Neuronal stem cell (in vitro differentiated cells): ENCODE measurements around the gene RBMY1J. TPM values are rescaled to one million over a fixed set of nuclear protein-coding genes. Genes with fewer than 3 reads are reported as not detected.
"Not testable (repeated sequence)": the region's sequence is repeated elsewhere in the genome, so short reads cannot be mapped to it uniquely, and the experiment has no call there.

Experiments used
- DNase-seq: peaks from one replicate; pipeline ENCODE4 v3.0.0-alpha.2; 2013; ENCODE audit warnings: low spot score
- H2AFZ ChIP-seq: one replicate; pipeline ENCODE4 v1.6.1; 2013; ENCODE audit warnings: mild to moderate bottlenecking, low read length, inconsistent platforms
- H2AK5ac ChIP-seq: 2 replicates; pipeline ENCODE4 v1.6.1; 2013; ENCODE audit warnings: low read depth, mild to moderate bottlenecking, inconsistent platforms, low read length, moderate library complexity, mixed read lengths
- H2BK120ac ChIP-seq: 2 replicates; pipeline ENCODE4 v1.6.1; 2013; ENCODE audit warnings: low read depth, mild to moderate bottlenecking, inconsistent platforms, low read length, moderate library complexity, mixed read lengths
- H2BK12ac ChIP-seq: one replicate; pipeline ENCODE4 v1.6.1; 2013; ENCODE audit warnings: low read length, inconsistent platforms
- H2BK15ac ChIP-seq: 2 replicates; pipeline ENCODE4 v1.6.1; 2013; ENCODE audit warnings: mild to moderate bottlenecking, low read length, inconsistent platforms, mixed read lengths
- H2BK5ac ChIP-seq: one replicate; pipeline ENCODE4 v1.6.1; 2013; ENCODE audit warnings: inconsistent platforms, mild to moderate bottlenecking, low read length, moderate library complexity
- H3K14ac ChIP-seq: one replicate; pipeline ENCODE4 v1.6.1; 2013; ENCODE audit warnings: low read length, inconsistent platforms
- H3K18ac ChIP-seq: 2 replicates; pipeline ENCODE4 v1.6.1; 2013; ENCODE audit warnings: low read length, inconsistent platforms
- H3K23ac ChIP-seq: 2 replicates; pipeline ENCODE4 v1.6.1; 2013; ENCODE audit warnings: low read depth, mild to moderate bottlenecking, mixed read lengths, low read length, inconsistent platforms; ENCODE audit not compliant: poor library complexity
- H3K27ac ChIP-seq: replicated peaks from 3 replicates; pipeline ENCODE4 v1.5.1; 2013; ENCODE audit warnings: low read length, inconsistent platforms
- H3K27me3 ChIP-seq, 3 experiments: 2 replicates each; pipeline ENCODE4 v1.6.1; 2013; ENCODE audit warnings: low read length in 3 of 3, mild to moderate bottlenecking in 2 of 3, inconsistent platforms in 1 of 3, low read depth in 1 of 3, mixed read lengths in 1 of 3, moderate library complexity in 1 of 3; ENCODE audit not compliant: control insufficient read depth in 3 of 3, insufficient read depth in 3 of 3
- H3K36me3 ChIP-seq, 2 donors: replicated peaks in 1 of 2; 2 replicates each; pipeline ENCODE4 v1.6.1; 2013; ENCODE audit warnings: low read length in 2 of 2; ENCODE audit not compliant: control insufficient read depth in 2 of 2, insufficient read depth in 2 of 2
- H3K4ac ChIP-seq: 2 replicates; pipeline ENCODE4 v1.6.1; 2013; ENCODE audit warnings: inconsistent platforms, mild to moderate bottlenecking, low read length, moderate library complexity
- H3K4me1 ChIP-seq, 2 donors: 1 replicate in 1 of 2; 2 replicates in 1 of 2; pipeline ENCODE4 v1.6.1; 2013; ENCODE audit warnings: low read length in 2 of 2, low read depth in 1 of 2; ENCODE audit not compliant: control insufficient read depth in 2 of 2, insufficient read depth in 1 of 2
- H3K4me2 ChIP-seq: one replicate; pipeline ENCODE4 v1.6.1; 2013; ENCODE audit warnings: mild to moderate bottlenecking, low read length, inconsistent platforms; ENCODE audit not compliant: insufficient read depth, poor library complexity, severe bottlenecking
- H3K4me3 ChIP-seq, 2 donors: 2 replicates each; pipeline ENCODE4 v1.5.1; 2013; ENCODE audit warnings: low read length in 2 of 2, mild to moderate bottlenecking in 2 of 2, inconsistent platforms in 1 of 2, moderate library complexity in 1 of 2
- H3K79me1 ChIP-seq: one replicate; pipeline ENCODE4 v1.6.1; 2013; ENCODE audit warnings: low read depth, mild to moderate bottlenecking, inconsistent platforms, low read length, moderate library complexity
- H3K9ac ChIP-seq: one replicate; pipeline ENCODE4 v1.6.1; 2013; ENCODE audit warnings: mild to moderate bottlenecking, low read depth, low read length, inconsistent platforms; ENCODE audit not compliant: poor library complexity
- H3K9me3 ChIP-seq, 2 donors: replicated peaks in 1 of 2; 2 replicates each; pipeline versions ENCODE3 to v1.6.1; 2013; ENCODE audit warnings: low read length in 2 of 2, mild to moderate bottlenecking in 2 of 2, inconsistent platforms in 1 of 2, low read depth in 1 of 2, mixed read lengths in 1 of 2, moderate library complexity in 1 of 2; ENCODE audit not compliant: control insufficient read depth in 2 of 2, insufficient read depth in 1 of 2
- H4K8ac ChIP-seq: one replicate; pipeline ENCODE4 v1.6.1; 2013; ENCODE audit warnings: low read depth, mild to moderate bottlenecking, inconsistent platforms, low read length, moderate library complexity
- H4K91ac ChIP-seq: one replicate; pipeline ENCODE4 v1.6.1; 2013; ENCODE audit warnings: low read length, low read depth, mild to moderate bottlenecking, inconsistent platforms; ENCODE audit not compliant: poor library complexity
- WGBS, 2 donors: extraction: QIAGEN DNeasy Blood & Tissue Kit; methylation state at CpG; one replicate each; pipeline ENCODE4 v1.1.7; 2013; ENCODE audit warnings: missing lambda C conversion rate in 2 of 2, mixed read lengths in 1 of 2; ENCODE audit not compliant: insufficient read length in 2 of 2, insufficient replicate concordance in 1 of 2; ENCODE audit errors: extremely low coverage in 2 of 2; 5-methylcytosine and 5-hydroxymethylcytosine counted together
- polyA plus RNA-seq, 2 experiments: library from polyadenylated mRNA; stranded (reverse); fragments of 200-250 nt; gene quantifications; one replicate each; pipeline ENCODE4 v1.2.3, GENCODE V29; 2013

The RBMY1J gene
- not detected for polyA plus RNA-seq (2013, experiment 1 of 2)
- polyA plus RNA-seq (2013, experiment 2 of 2): not detected

DNA sequence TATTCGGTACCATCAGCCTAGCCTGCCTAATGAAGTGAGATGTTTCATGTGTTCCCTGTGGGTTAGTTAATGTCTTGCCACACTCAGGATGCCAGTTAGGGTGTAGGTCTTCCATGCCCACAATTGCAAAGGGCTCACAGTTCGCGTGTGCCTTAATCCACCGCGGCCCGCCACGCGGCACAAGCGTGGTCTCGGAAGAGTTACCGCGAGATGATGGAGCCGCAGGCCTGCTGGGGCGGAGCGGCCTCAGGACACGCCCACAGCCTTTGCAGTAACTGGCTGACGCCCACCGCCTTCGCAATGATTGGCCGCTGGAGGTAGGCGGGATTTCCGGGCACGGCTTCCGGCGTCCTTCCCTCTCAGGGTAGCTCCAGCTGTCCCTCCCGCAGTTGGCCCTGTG, at the start of gene RBMY1J:
Gene RBMY1J (plus strand): TSS at position 301 of the 400 bp plus-strand sequence. CDS start 2,038 bp downstream, outside the sequence.
- not testable (repeated sequence) for H2BK12ac ChIP-seq, H3K4me2 ChIP-seq, H3K9ac ChIP-seq, H3K4ac ChIP-seq, H3K14ac ChIP-seq, H4K8ac ChIP-seq, H3K36me3 ChIP-seq, H3K79me1 ChIP-seq, H2BK15ac ChIP-seq, H3K9me3 ChIP-seq, H3K27ac ChIP-seq, H2BK120ac ChIP-seq, H2AK5ac ChIP-seq, DNase-seq, H3K4me3 ChIP-seq, H3K4me1 ChIP-seq, H3K18ac ChIP-seq, H2AFZ ChIP-seq, H3K27me3 ChIP-seq, H3K23ac ChIP-seq, H4K91ac ChIP-seq, H2BK5ac ChIP-seq
- WGBS, 2 donors: no CpG with 5 or more reads among the region's 26 CpGs

GRCh38 chrY:22367416-22367815, 35.8 kb upstream of the RBMY1J start:
- Histone ChIP-seq H2BK5ac (no peak overlapping the region), H3K18ac (no peak overlapping the region), H3K27ac (no peak overlapping the region), H3K14ac (no peak overlapping the region), H3K23ac (no peak overlapping the region), H4K91ac (no peak overlapping the region), H2BK12ac (no peak overlapping the region), H3K9me3 (peaks cover 0 to 2% of the 10 kb centered on the region in 2 donors), H3K4me2 (no peak overlapping the region), H3K79me1 (no peaks in the 10 kb centered on the region), H2BK120ac (no peak overlapping the region), H3K4me1 (no peaks in the 10 kb centered on the region), H3K36me3 (no peaks in the 10 kb centered on the region), H4K8ac (no peak overlapping the region), H3K4me3 (no peak overlapping the region), H2BK15ac (no peak overlapping the region), H2AK5ac (no peak overlapping the region), H3K27me3 (no peaks in the 10 kb centered on the region), H3K4ac (no peak overlapping the region), H2AFZ (no peak overlapping the region), H3K9ac (no peak overlapping the region)
- DNase-seq: no peak
- no CpG with 5 or more reads among the region's 14 CpGs for WGBS, 2 donors

- Histone ChIP-seq H3K4ac (no peak overlapping the region), H3K4me3 (no peak overlapping the region), H2BK15ac (no peak overlapping the region), H3K4me2 (no peak overlapping the region), H3K18ac (no peak overlapping the region), H2BK12ac (no peak overlapping the region), H4K91ac (no peak overlapping the region), H3K27ac (no peak overlapping the region), H2AFZ (no peak overlapping the region), H3K14ac (no peak overlapping the region), H3K23ac (no peak overlapping the region), H3K27me3 (no peaks in the 10 kb centered on the region), H4K8ac (no peak overlapping the region), H2BK120ac (no peak overlapping the region), H2BK5ac (no peak overlapping the region), H3K9ac (no peak overlapping the region), H3K9me3 (peaks cover 0 to 2% of the 10 kb centered on the region in 2 donors), H3K4me1 (no peaks in the 10 kb centered on the region), H3K36me3 (no peaks in the 10 kb centered on the region), H2AK5ac (no peak overlapping the region), H3K79me1 (no peaks in the 10 kb centered on the region)
- DNase-seq: no peak
Observed at GRCh38 chrY:22370623-22371022, 32.6 kb upstream of the RBMY1J start.

GRCh38 chrY:22373494-22373893, 29.7 kb upstream of the RBMY1J start:
- Histone ChIP-seq H3K27me3 (no peaks in the 10 kb centered on the region), H3K9ac (no peak overlapping the region), H3K9me3 (no peaks in the 10 kb centered on the region), H2BK15ac (no peak overlapping the region), H3K18ac (no peak overlapping the region), H2BK5ac (no peak overlapping the region), H3K79me1 (no peaks in the 10 kb centered on the region), H3K36me3 (no peaks in the 10 kb centered on the region), H2BK12ac (no peak overlapping the region), H4K8ac (no peak overlapping the region), H2AK5ac (no peak overlapping the region), H3K4ac (no peak overlapping the region), H4K91ac (no peak overlapping the region), H3K23ac (no peak overlapping the region), H3K27ac (no peak overlapping the region), H2AFZ (no peak overlapping the region), H2BK120ac (no peak overlapping the region), H3K4me3 (no peak overlapping the region), H3K4me2 (no peak overlapping the region), H3K14ac (no peak overlapping the region), H3K4me1 (no peaks in the 10 kb centered on the region)
- DNase-seq: no peak
